ENCODE results near the gene N4BP2. TPM values are rescaled to one million over a fixed set of nuclear protein-coding genes. Genes with fewer than 3 reads are reported as not detected.

Gene N4BP2
- total RNA-seq, 1 experiment from 2014 or later = 7.8 TPM

- CTCF ChIA-PET = interaction anchor here (0.5 kb wide), 1 partner anchor 9 kb away, joined by 4 read pairs; no protein-coding TSS in a partner anchor
- Histone ChIP-seq H3K27me3 (ENCODE audit: insufficient read depth, low read depth) (no peaks in the 10 kb centered on the region), H3F3A (ENCODE audit: insufficient read depth, low read depth) (0 out of 2 replicates have a peak, but pooled peaks cover 5% of the 10 kb centered on the region), H3K4me2 (no peak overlapping the region), H3K36me3 (ENCODE audit: low read depth) (0 out of 2 replicates have a peak, but pooled peaks cover 5% of the 10 kb centered on the region), H3K9me2 (ENCODE audit: insufficient read depth) (no peaks in the 10 kb centered on the region), H3K4me3 (no peak overlapping the region), H4K20me1 (ENCODE audit: insufficient read depth) (no peaks in the 10 kb centered on the region), H3K4me1 (replicated peaks; ENCODE audit: insufficient read depth) (no peaks in the 10 kb centered on the region), H3K9me3 (ENCODE audit: insufficient read depth, low read depth) (no peaks in the 10 kb centered on the region), H3K27ac (no peak overlapping the region), H3K79me2 (ENCODE audit: low read depth) (no peaks in the 10 kb centered on the region), H2AFZ (no peak overlapping the region)
- POLR2A ChIA-PET (ENCODE audit: unreplicated experiment) = interaction anchor here (0.6 kb wide), 1 partner anchor 803 kb away, joined by 5 read pairs; no protein-coding TSS in a partner anchor
- intact Hi-C loops (cut with micrococcal nuclease; ENCODE audit: unreplicated experiment) = no loop called here
- TF ChIP-seq CTCF (conservative IDR thresholded peaks at IDR 0.05) (no peak), EZH2 (IDR thresholded peaks at IDR 0.05; ENCODE audit: low read depth) (no peak)
- no peak for DNase-seq
- no TSS peak for BruUV-seq (replicated peaks)
Measured at GRCh38 chr4:40114206-40114605, 57.6 kb downstream of the N4BP2 start.

GRCh38 chr4:40118861-40119260, 62.2 kb downstream of the N4BP2 start:
- peaks cover 7% of the 10 kb centered on the region for H3K4me1 ChIP-seq (replicated peaks; ENCODE audit: insufficient read depth)
- intact Hi-C loops (cut with micrococcal nuclease; ENCODE audit: unreplicated experiment) = no loop called here
- no peaks in the 10 kb centered on the region for H3K79me2 ChIP-seq (ENCODE audit: low read depth)
- H3K27ac ChIP-seq = no peak overlapping the region
- DNase-seq = no peak
- H4K20me1 ChIP-seq (ENCODE audit: insufficient read depth) = no peaks in the 10 kb centered on the region
- H2AFZ ChIP-seq = no peak overlapping the region
- CTCF ChIA-PET = no interaction called here
- peaks cover 4% of the 10 kb centered on the region; the same call in 1 of the 2 replicates for H3F3A ChIP-seq (ENCODE audit: insufficient read depth, low read depth)
- no peak overlapping the region for H3K4me2 ChIP-seq
- H3K36me3 ChIP-seq (ENCODE audit: low read depth) = 0 out of 2 replicates have a peak, but pooled peaks cover 12% of the 10 kb centered on the region
- H3K9me3 ChIP-seq (ENCODE audit: insufficient read depth, low read depth) = no peaks in the 10 kb centered on the region
- H3K4me3 ChIP-seq = no peak overlapping the region
- POLR2A ChIA-PET (ENCODE audit: unreplicated experiment) = interaction anchor here (0.8 kb wide), 1 partner anchor 61 kb away, joined by 5 read pairs; no protein-coding TSS in a partner anchor
- no TSS peak for BruUV-seq (replicated peaks)
- H3K9me2 ChIP-seq (ENCODE audit: insufficient read depth) = no peaks in the 10 kb centered on the region
- H3K27me3 ChIP-seq (ENCODE audit: insufficient read depth, low read depth) = no peaks in the 10 kb centered on the region
- TF ChIP-seq EZH2 (IDR thresholded peaks at IDR 0.05; ENCODE audit: low read depth) (no peak), CTCF (conservative IDR thresholded peaks at IDR 0.05) (no peak)

GRCh38 chr4:40119344-40119743, 62.7 kb downstream of the N4BP2 start:
- H3K4me1 ChIP-seq (replicated peaks; ENCODE audit: insufficient read depth) = peaks cover 7% of the 10 kb centered on the region
- BruUV-seq (replicated peaks) = no TSS peak
- CTCF ChIA-PET = no interaction called here

More at GRCh38 chr4:40119344-40119743, 62.7 kb downstream of the N4BP2 start:
- TF ChIP-seq EZH2 (IDR thresholded peaks at IDR 0.05; ENCODE audit: low read depth) (no peak), CTCF (conservative IDR thresholded peaks at IDR 0.05) (no peak)
- POLR2A ChIA-PET (ENCODE audit: unreplicated experiment) = interaction anchor here (0.8 kb wide), 1 partner anchor 61 kb away, joined by 5 read pairs; no protein-coding TSS in a partner anchor
- no peak for DNase-seq
- intact Hi-C loops (cut with micrococcal nuclease; ENCODE audit: unreplicated experiment) = no loop called here
- H3K9me2 ChIP-seq (ENCODE audit: insufficient read depth) = no peaks in the 10 kb centered on the region
- H3K79me2 ChIP-seq (ENCODE audit: low read depth) = no peaks in the 10 kb centered on the region
- no peak overlapping the region for H2AFZ ChIP-seq
- peaks cover 4% of the 10 kb centered on the region; the same call in 1 of the 2 replicates for H3F3A ChIP-seq (ENCODE audit: insufficient read depth, low read depth)
- H3K4me2 ChIP-seq = no peak overlapping the region
- no peaks in the 10 kb centered on the region for H3K9me3 ChIP-seq (ENCODE audit: insufficient read depth, low read depth)
- no peak overlapping the region for H3K4me3 ChIP-seq
- no peaks in the 10 kb centered on the region for H4K20me1 ChIP-seq (ENCODE audit: insufficient read depth)
- H3K27me3 ChIP-seq (ENCODE audit: insufficient read depth, low read depth) = no peaks in the 10 kb centered on the region
- 0 out of 2 replicates have a peak, but pooled peaks cover 12% of the 10 kb centered on the region for H3K36me3 ChIP-seq (ENCODE audit: low read depth)
- H3K27ac ChIP-seq = no peak overlapping the region
